ENCODE data around the gene C2CD3. TPM values are rescaled to one million over a fixed set of nuclear protein-coding genes. Genes with fewer than 3 reads are reported as not detected.

The C2CD3 gene
- total RNA-seq, 2 donors from 2014 or later, result 19.9 to 25.7 TPM

DNA sequence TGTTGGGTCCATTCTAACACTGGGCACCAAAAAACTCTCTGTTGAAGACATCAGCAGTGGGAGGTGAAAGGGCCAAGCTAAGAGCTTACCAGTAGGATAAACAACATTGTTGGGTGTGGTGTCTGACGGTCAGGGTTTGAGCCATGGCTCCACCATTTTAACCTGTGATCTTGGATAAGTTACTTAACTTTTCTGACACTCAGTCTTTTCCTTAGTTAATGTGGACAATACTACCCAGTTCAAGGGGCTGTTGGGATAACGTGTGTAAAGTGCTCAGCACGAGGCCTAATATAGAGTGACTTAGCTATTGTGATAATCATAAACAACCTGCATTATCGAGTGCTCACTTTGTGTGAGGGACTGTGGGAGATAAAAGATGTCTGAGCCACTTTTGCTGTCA is 168.0 kb downstream of the C2CD3 start:
- H3K9me3 ChIP-seq, result no peaks in the 10 kb centered on the region
- H3K4me3 ChIP-seq, result no peak overlapping the region
- no peaks in the 10 kb centered on the region for H3K27me3 ChIP-seq
- intact Hi-C loops (cut with DNase I), result no loop called here
- no peak overlapping the region for H3K9ac ChIP-seq (ENCODE audit: low read depth in 2 of 2, low read length in 2 of 2)
- DNase-seq, result no peak
- H3K36me3 ChIP-seq, result no peaks in the 10 kb centered on the region
- TF ChIP-seq, protein P1, sequence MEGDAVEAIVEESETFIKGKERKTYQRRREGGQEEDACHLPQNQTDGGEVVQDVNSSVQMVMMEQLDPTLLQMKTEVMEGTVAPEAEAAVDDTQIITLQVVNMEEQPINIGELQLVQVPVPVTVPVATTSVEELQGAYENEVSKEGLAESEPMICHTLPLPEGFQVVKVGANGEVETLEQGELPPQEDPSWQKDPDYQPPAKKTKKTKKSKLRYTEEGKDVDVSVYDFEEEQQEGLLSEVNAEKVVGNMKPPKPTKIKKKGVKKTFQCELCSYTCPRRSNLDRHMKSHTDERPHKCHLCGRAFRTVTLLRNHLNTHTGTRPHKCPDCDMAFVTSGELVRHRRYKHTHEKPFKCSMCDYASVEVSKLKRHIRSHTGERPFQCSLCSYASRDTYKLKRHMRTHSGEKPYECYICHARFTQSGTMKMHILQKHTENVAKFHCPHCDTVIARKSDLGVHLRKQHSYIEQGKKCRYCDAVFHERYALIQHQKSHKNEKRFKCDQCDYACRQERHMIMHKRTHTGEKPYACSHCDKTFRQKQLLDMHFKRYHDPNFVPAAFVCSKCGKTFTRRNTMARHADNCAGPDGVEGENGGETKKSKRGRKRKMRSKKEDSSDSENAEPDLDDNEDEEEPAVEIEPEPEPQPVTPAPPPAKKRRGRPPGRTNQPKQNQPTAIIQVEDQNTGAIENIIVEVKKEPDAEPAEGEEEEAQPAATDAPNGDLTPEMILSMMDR (IDR thresholded peaks at IDR 0.05), result no peak
- no peaks in the 10 kb centered on the region for H3K4me1 ChIP-seq
- no peak overlapping the region for H3K27ac ChIP-seq

DNA sequence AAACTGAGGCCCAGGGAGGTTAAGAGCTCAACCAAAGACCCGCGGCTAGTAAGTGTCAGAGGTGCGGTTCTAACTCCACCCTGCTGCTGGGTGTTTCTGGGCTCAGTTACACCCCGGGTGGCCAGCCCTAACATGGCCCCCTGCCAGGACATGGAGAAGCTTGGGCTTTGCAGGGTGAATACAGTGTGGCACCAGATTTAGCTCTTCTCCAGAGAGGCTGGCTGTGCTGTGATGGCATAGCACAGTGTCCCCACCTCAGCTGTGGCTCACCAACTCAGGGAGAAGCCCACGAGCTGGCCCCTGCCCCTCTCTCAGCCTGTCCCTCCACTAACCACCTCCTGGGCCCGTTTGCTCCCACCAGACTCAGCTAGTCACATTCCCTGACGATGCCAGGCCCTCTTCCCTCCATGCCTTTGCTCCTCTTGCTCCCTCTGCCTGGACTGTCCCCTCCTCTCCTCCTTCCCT is 168.9 kb downstream of the C2CD3 start:
- H3K4me3 ChIP-seq, result no peak overlapping the region
- TF ChIP-seq, protein P1 (IDR thresholded peaks at IDR 0.05), result no peak

DNA sequence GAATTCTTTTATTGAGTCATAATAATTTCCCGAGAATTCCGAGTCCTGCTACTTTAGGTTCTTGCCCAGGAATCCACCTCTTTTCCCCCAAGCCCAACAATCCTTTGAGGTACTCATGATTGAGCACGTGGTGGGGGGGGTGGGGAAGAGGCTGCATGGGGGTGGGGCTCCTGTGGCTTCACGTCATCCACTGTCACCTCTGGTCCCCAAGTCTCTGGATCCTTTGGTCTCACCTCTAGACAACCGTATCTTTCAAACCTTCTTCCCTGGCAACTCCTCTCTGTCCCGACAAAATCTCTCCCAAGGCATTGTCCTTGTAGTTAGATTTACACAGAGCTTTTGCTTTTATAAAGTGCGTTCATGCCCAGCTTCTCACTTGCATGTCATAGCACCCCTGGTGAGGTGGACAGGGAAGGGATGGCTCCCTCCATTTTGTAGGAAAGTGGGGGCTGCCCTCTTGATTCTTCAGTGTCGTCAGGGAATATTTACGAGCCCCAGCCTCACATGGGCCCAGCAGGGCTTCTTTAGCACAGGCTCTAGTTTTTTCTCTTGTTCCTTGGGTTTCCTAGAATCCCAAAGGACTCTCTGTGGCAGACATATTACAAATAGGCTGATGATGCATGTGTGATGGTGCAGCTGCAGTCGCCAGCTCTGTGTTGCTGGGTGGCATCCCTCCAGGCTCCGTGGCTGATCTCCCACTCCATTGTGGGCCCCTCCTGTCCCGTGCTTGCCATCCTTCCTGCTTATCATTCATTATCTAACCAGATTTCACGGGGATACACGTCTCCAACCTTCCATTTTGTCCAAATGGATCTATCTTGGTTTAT is 170.3 kb downstream of the C2CD3 start:
- H3K4me3 ChIP-seq, result no peak overlapping the region
- no peak overlapping the region for H3K27ac ChIP-seq
- H3K36me3 ChIP-seq, result no peaks in the 10 kb centered on the region
- H3K9me3 ChIP-seq, result no peaks in the 10 kb centered on the region
- H3K4me1 ChIP-seq, result no peaks in the 10 kb centered on the region
- no peaks in the 10 kb centered on the region for H3K27me3 ChIP-seq
- no peak for DNase-seq
- TF ChIP-seq, protein P1 (IDR thresholded peaks at IDR 0.05), result no peak
- H3K9ac ChIP-seq (ENCODE audit: low read depth in 2 of 2, low read length in 2 of 2), result no peak overlapping the region
- intact Hi-C loops (cut with DNase I), result no loop called here

More for the DNA sequence above, 168.9 kb downstream of the C2CD3 start:
- no peaks in the 10 kb centered on the region for H3K27me3 ChIP-seq
- H3K9ac ChIP-seq (ENCODE audit: low read depth in 2 of 2, low read length in 2 of 2), result no peak overlapping the region
- no peaks in the 10 kb centered on the region for H3K4me1 ChIP-seq
- no peaks in the 10 kb centered on the region for H3K9me3 ChIP-seq
- intact Hi-C loops (cut with DNase I), result no loop called here
- H3K27ac ChIP-seq, result no peak overlapping the region
- no peak for DNase-seq
- H3K36me3 ChIP-seq, result no peaks in the 10 kb centered on the region

DNA sequence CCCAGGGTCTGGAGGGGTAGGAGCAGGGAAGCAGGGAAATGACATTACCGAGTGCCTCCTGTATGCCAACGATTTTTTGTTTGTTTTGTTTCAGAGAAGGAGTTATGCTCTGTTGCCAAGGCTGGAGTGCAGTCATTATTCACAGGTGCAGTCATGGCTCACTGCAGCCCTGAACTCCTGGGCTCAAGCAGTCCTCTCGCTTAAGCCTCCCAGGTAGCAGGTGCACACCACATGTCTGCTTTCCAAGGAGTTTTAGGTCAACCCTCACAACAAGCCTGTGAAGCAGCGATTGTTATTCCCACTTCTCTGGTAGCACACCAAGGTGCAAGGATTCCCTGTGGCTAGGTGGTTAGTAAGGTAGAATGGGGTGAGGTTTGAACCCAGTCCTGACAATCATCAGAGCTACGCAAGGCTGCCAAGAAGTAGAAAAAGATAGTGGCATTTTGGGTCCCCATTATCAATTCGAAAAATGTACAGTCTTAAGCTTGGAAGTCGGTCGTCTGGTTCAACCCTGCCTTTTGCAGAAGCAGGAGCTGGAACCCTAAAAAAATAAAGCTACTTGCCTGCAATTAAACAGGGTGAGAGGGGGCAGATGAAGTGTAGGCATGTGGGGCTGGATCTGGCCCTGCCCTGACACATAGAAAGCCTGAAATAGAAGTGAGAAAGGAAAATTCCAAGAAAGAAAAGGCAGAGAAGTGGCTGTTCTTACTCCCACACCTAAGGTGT is 171.1 kb downstream of the C2CD3 start:
- TF ChIP-seq, protein P1 (IDR thresholded peaks at IDR 0.05), result no peak
- H3K27ac ChIP-seq, result no peak overlapping the region
- H3K27me3 ChIP-seq, result no peaks in the 10 kb centered on the region
- no peak overlapping the region for H3K4me3 ChIP-seq
- no peak overlapping the region for H3K9ac ChIP-seq (ENCODE audit: low read depth in 2 of 2, low read length in 2 of 2)
- no peaks in the 10 kb centered on the region for H3K36me3 ChIP-seq
- intact Hi-C loops (cut with DNase I), result no loop called here
- no peaks in the 10 kb centered on the region for H3K9me3 ChIP-seq
- no peak for DNase-seq
- no peaks in the 10 kb centered on the region for H3K4me1 ChIP-seq

DNA sequence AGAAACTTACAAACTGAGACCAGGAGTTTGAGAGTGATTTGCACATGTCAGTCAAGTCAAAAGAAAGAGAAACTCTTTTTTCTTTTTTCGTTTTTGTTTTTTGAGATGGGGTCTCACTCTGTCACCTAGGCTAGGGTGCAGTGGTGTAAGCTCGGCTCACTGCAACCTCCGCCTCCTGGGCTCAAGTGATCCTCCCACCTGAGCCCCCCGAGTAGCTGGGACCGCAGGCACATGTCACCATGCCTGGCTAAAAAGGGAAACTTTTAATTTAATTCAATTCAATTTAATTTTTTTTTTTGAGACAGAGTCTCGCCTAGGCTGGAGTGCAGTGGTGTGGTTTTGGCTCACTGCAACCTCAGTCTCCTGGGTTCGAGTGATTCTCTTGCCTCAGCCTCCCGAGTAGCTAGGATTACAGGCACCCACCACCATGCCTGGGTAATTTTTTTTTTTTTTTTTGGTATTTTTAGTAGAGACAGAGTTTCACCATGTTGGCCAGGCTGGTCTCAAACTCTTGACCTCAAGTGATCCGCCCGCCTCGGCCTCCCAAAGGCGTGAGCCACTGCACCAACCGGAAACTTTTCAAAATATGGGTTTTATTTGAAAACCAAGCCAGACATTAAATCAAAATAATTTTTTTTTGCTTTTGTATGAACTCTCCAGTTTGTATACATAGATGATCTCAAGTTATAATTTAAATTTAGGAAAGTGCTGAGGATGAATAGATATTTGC is 171.8 kb downstream of the C2CD3 start:
- intact Hi-C loops (cut with DNase I), result no loop called here
- no peaks in the 10 kb centered on the region for H3K36me3 ChIP-seq
- H3K9ac ChIP-seq (ENCODE audit: low read depth in 2 of 2, low read length in 2 of 2), result no peak overlapping the region
- H3K27me3 ChIP-seq, result no peaks in the 10 kb centered on the region
- TF ChIP-seq, protein P1 (IDR thresholded peaks at IDR 0.05), result no peak
- no peak overlapping the region for H3K27ac ChIP-seq
- H3K4me3 ChIP-seq, result no peak overlapping the region
- no peak for DNase-seq
- no peaks in the 10 kb centered on the region for H3K9me3 ChIP-seq
- H3K4me1 ChIP-seq, result no peaks in the 10 kb centered on the region

Data from colonic mucosa (tissue), 4 donors.